ENCODE data around the gene ERVW-1.
A peak's percentile ranks its signal among the peaks of the same experiment; 100 is the strongest.
"Not testable (repeated sequence)": the region's sequence is repeated elsewhere in the genome, so short reads cannot be mapped to it uniquely, and the experiment has no call there.

The ERVW-1 gene

DNA sequence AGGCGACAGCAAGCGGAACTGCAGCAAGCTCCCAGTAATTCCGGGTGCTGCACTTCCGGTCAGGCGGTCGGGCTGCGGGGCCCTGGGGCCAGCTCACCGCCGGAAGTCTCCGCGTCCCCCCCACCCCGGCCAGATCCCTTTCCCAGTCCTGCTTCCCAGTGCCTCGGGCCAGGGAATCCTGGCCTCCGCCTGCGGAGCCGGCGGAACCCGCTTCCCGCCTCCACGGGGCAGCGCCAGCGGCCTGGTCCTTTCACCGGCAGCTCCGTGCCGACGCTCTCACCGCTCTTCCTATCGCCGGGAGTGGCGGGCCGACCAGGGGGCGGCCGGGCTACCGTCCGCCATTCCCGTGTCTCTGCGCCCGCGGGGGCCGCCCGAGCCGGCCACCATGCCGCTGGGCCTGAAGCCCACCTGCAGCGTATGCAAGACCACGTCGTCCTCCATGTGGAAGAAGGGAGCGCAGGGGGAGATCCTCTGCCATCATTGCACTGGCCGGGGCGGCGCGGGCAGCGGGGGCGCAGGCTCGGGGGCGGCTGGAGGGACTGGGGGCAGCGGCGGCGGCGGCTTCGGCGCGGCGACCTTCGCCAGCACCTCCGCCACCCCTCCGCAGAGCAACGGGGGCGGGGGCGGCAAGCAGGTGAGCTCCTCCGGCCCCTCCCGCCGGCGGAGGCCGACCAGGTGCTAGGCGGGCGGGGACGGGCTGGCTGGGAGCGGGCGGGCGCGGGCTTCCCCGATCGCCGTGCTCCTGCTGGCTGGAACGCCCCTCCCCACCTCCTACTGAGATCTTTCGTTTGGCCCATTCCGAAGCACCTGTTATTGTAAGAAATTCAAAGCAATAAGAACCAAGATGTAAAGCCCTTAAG lies 30.2 kb downstream of the ERVW-1 start, which contains the start of gene GATAD1:
Gene GATAD1 (plus strand): TSS at position 138 of the 860 bp plus-strand sequence. CDS start 248 bp downstream, at position 386.
- peak within 1 kb of the TSS; percentile 98 for H3K9ac ChIP-seq (ENCODE audit: low read length)
- peak within 1 kb of the TSS; percentile 92 for H3K4me2 ChIP-seq (ENCODE audit: low read length)
- H4K5ac ChIP-seq (ENCODE audit: low read length), result peak within 1 kb of the TSS; percentile 40
- peaks cover 4% of the 10 kb centered on the region for H3K79me2 ChIP-seq (ENCODE audit: control insufficient read depth, insufficient read depth, low read length)
- DNase-seq, result peak; percentile 96
- H2BK5ac ChIP-seq (ENCODE audit: low read length), result peak within 1 kb of the TSS; percentile 76
- no CpG with 5 or more reads among the region's 87 CpGs for WGBS (ENCODE audit: extremely low coverage, insufficient coverage, low lambda C conversion rate)
- H4K8ac ChIP-seq (ENCODE audit: low read depth, low read length), result peak within 1 kb of the TSS; percentile 59
- peak within 1 kb of the TSS; percentile 96 for H3K4me3 ChIP-seq (ENCODE audit: low read length)
- H3K27me3 ChIP-seq (ENCODE audit: insufficient read depth, low read length, poor library complexity), result no peaks in the 10 kb centered on the region
- H3K23ac ChIP-seq (ENCODE audit: low read length), result peak within 1 kb of the TSS; percentile 98
- H3K4ac ChIP-seq (ENCODE audit: low read depth, low read length), result peak within 1 kb of the TSS; percentile 96
- no peak within 1 kb of the TSS for H2BK15ac ChIP-seq (replicated peaks; ENCODE audit: low read depth)
- H2AK5ac ChIP-seq (ENCODE audit: low read length), result no peak within 1 kb of the TSS
- H3K4me1 ChIP-seq (ENCODE audit: control insufficient read depth, low read depth, low read length), result no peaks in the 10 kb centered on the region
- H2BK120ac ChIP-seq (ENCODE audit: low read depth, low read length), result peak within 1 kb of the TSS; percentile 46
- peak within 1 kb of the TSS; percentile 99 for H3K56ac ChIP-seq (ENCODE audit: low read length)
- H3K27ac ChIP-seq (ENCODE audit: low read depth, low read length), result peak within 1 kb of the TSS; percentile 92
- H3K18ac ChIP-seq (ENCODE audit: low read length), result peak within 1 kb of the TSS; percentile 96
- H3K79me1 ChIP-seq (ENCODE audit: low read length), result peaks cover 7% of the 10 kb centered on the region
- peaks cover 4% of the 10 kb centered on the region for H3K36me3 ChIP-seq (ENCODE audit: control insufficient read depth, insufficient read depth, low read length)

DNA sequence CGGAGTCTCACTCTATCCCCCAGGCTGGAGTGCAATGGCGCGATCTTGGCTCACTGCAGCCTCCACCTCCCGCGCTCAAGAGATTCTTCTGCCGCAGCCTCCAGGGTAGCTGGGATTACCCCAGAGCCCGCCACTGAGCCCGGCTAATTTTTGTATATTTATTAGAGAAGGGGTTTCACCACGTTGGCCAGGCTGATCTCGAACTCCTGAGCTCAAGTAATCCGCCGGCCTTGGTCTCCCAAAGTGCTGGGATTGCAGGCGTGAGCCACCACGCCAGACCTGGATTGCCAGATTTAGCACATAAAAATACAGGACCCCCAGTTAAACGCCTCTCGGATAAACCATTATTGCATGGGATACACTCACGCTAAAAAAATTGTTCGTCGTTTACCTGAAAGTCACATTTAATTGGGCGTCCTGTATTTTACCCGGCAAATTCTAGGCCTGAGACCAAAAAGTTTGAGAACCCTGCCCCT lies 30.8 kb downstream of the ERVW-1 start:
- Histone ChIP-seq H3K18ac (ENCODE audit: low read length) (peak overlapping the region; percentile 52), H2BK15ac (replicated peaks; ENCODE audit: low read depth) (no peak overlapping the region), H3K79me2 (ENCODE audit: control insufficient read depth, insufficient read depth, low read length) (peaks cover 4% of the 10 kb centered on the region), H2BK5ac (ENCODE audit: low read length) (no peak overlapping the region), H4K5ac (ENCODE audit: low read length) (no peak overlapping the region), H3K4me3 (ENCODE audit: low read length) (no peak overlapping the region), H3K27ac (ENCODE audit: low read depth, low read length) (no peak overlapping the region), H3K79me1 (ENCODE audit: low read length) (peaks cover 3% of the 10 kb centered on the region), H3K4ac (ENCODE audit: low read depth, low read length) (peak overlapping the region; percentile 27), H3K27me3 (ENCODE audit: insufficient read depth, low read length, poor library complexity) (no peaks in the 10 kb centered on the region), H3K9ac (ENCODE audit: low read length) (peak overlapping the region; percentile 14), H3K4me1 (ENCODE audit: control insufficient read depth, low read depth, low read length) (no peaks in the 10 kb centered on the region), H3K4me2 (ENCODE audit: low read length) (no peak overlapping the region), H2AK5ac (ENCODE audit: low read length) (no peak overlapping the region), H3K36me3 (ENCODE audit: control insufficient read depth, insufficient read depth, low read length) (peaks cover 3% of the 10 kb centered on the region), H3K23ac (ENCODE audit: low read length) (no peak overlapping the region), H3K56ac (ENCODE audit: low read length) (no peak overlapping the region), H4K8ac (ENCODE audit: low read depth, low read length) (no peak overlapping the region), H2BK120ac (ENCODE audit: low read depth, low read length) (no peak overlapping the region)
- no peak for DNase-seq
- WGBS (ENCODE audit: extremely low coverage, insufficient coverage, low lambda C conversion rate), result no CpG with 5 or more reads among the region's 21 CpGs

DNA sequence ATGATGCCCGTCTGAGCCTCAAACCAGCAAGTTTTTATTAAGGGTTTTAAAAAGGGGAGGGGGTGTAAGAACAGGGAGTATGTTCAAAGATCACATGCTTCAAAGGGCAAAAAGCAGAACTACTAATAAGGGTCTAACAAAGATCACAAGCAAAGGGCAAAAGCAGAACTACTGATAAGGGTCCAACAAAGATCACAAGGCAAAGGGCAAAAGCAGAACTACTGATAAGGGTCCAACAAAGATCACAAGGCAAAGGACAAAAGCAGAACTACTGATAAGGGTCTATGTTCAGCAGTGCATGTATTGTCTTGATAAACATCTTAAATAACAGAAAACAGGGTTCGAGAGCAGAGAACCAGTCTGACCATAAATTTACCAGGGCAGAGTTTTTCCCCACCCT lies 35.0 kb downstream of the ERVW-1 start:
- not testable (repeated sequence) for H2BK5ac ChIP-seq (ENCODE audit: low read length)

DNA sequence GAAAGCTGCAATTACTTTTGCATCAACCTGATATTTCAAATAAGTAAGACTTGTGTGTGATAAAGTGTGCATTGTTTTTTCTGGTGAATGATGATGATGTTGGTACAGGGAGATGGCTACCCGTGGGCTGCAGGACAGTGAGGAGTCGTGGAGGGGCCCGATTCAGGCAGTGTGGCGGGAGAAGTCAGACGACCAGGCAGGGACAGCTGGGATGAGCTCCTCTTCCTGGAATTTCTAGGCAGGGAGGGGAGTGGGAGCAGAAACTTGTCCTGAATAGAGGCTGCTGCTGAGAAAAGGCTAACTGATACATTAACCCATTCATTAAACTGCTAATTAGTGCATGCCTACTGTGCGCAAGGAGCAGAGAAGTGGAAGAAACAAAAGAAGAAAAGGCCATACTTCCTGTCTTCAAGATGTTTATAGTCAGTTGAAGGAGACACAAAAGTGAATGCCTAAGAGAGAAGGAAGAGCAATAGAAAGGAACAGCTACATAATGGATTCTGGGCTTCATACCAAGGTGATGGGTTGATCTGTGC lies 39.7 kb downstream of the ERVW-1 start:
- Histone ChIP-seq H3K79me1 (ENCODE audit: low read length) (no peaks in the 10 kb centered on the region), H3K18ac (ENCODE audit: low read length) (no peak overlapping the region), H4K5ac (ENCODE audit: low read length) (no peak overlapping the region), H4K8ac (ENCODE audit: low read depth, low read length) (no peak overlapping the region), H2BK15ac (replicated peaks; ENCODE audit: low read depth) (no peak overlapping the region), H3K27ac (ENCODE audit: low read depth, low read length) (no peak overlapping the region), H3K23ac (ENCODE audit: low read length) (no peak overlapping the region), H2BK5ac (ENCODE audit: low read length) (no peak overlapping the region), H3K36me3 (ENCODE audit: control insufficient read depth, insufficient read depth, low read length) (no peaks in the 10 kb centered on the region), H3K4me3 (ENCODE audit: low read length) (no peak overlapping the region), H2AK5ac (ENCODE audit: low read length) (no peak overlapping the region), H3K79me2 (ENCODE audit: control insufficient read depth, insufficient read depth, low read length) (no peaks in the 10 kb centered on the region), H3K9ac (ENCODE audit: low read length) (no peak overlapping the region), H2BK120ac (ENCODE audit: low read depth, low read length) (no peak overlapping the region), H3K4ac (ENCODE audit: low read depth, low read length) (no peak overlapping the region), H3K56ac (ENCODE audit: low read length) (no peak overlapping the region), H3K27me3 (ENCODE audit: insufficient read depth, low read length, poor library complexity) (no peaks in the 10 kb centered on the region), H3K4me1 (ENCODE audit: control insufficient read depth, low read depth, low read length) (no peaks in the 10 kb centered on the region), H3K4me2 (ENCODE audit: low read length) (no peak overlapping the region)
- peak; percentile 48 for DNase-seq
- no CpG with 5 or more reads among the region's 6 CpGs for WGBS (ENCODE audit: extremely low coverage, insufficient coverage, low lambda C conversion rate)

More for the DNA sequence above, 35.0 kb downstream of the ERVW-1 start:
- H3K56ac ChIP-seq (ENCODE audit: low read length); H2BK120ac ChIP-seq (ENCODE audit: low read depth, low read length); H4K5ac ChIP-seq (ENCODE audit: low read length); H2BK15ac ChIP-seq (replicated peaks; ENCODE audit: low read depth); H4K8ac ChIP-seq (ENCODE audit: low read depth, low read length); H3K27me3 ChIP-seq (ENCODE audit: insufficient read depth, low read length, poor library complexity); H2AK5ac ChIP-seq (ENCODE audit: low read length); DNase-seq; H3K9ac ChIP-seq (ENCODE audit: low read length); H3K4me3 ChIP-seq (ENCODE audit: low read length); H3K4me1 ChIP-seq (ENCODE audit: control insufficient read depth, low read depth, low read length); H3K27ac ChIP-seq (ENCODE audit: low read depth, low read length); H3K4me2 ChIP-seq (ENCODE audit: low read length); H3K4ac ChIP-seq (ENCODE audit: low read depth, low read length); H3K18ac ChIP-seq (ENCODE audit: low read length); H3K79me2 ChIP-seq (ENCODE audit: control insufficient read depth, insufficient read depth, low read length); H3K23ac ChIP-seq (ENCODE audit: low read length); H3K79me1 ChIP-seq (ENCODE audit: low read length); H3K36me3 ChIP-seq (ENCODE audit: control insufficient read depth, insufficient read depth, low read length): not testable (repeated sequence)
- no CpG with 5 or more reads among the region's 2 CpGs for WGBS (ENCODE audit: extremely low coverage, insufficient coverage, low lambda C conversion rate)

DNA sequence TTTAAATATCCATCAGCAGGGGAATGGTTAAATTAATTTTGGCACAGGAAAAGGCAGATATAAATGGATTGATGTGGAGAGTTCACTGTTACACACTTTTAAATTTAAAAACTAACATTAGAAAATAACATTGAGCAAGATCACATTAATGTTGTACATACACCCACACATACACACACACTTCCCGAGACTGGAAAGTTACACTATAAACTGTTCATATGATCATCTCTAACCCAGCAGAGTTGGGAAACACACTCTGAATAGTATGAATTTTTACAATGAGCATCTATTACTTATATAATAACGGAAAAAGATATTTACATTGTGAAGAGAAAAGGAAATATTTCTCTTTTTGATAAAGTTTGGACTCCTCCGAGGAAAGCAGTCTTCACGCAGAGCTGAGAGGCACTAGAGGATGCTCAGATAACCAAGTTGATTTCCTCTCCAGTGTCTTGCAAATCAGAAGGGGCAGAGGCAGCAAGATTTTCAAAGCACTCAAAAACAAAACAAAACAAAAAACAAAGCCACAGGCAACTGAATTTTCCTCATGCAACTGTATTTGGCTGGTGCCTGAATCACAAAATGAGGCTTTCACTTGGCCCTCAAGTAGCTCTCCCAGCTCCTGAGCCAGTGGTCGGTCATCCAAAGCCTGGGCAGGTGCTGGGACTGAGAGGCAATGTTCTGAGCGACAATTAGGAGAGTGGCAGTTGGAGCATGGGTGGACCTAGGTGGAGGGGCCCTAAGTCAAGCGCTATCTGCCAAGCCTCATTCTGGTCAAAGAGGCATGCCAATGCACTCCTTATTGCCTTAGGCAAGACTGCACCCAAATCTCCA lies 40.9 kb downstream of the ERVW-1 start:
- Histone ChIP-seq H4K8ac (ENCODE audit: low read depth, low read length) (no peak overlapping the region), H3K4me1 (ENCODE audit: control insufficient read depth, low read depth, low read length) (no peaks in the 10 kb centered on the region), H3K18ac (ENCODE audit: low read length) (no peak overlapping the region), H2BK120ac (ENCODE audit: low read depth, low read length) (no peak overlapping the region), H3K27me3 (ENCODE audit: insufficient read depth, low read length, poor library complexity) (no peaks in the 10 kb centered on the region), H3K56ac (ENCODE audit: low read length) (no peak overlapping the region), H3K4me2 (ENCODE audit: low read length) (no peak overlapping the region), H2BK5ac (ENCODE audit: low read length) (no peak overlapping the region), H3K27ac (ENCODE audit: low read depth, low read length) (no peak overlapping the region), H3K79me2 (ENCODE audit: control insufficient read depth, insufficient read depth, low read length) (no peaks in the 10 kb centered on the region), H3K79me1 (ENCODE audit: low read length) (no peaks in the 10 kb centered on the region), H2BK15ac (replicated peaks; ENCODE audit: low read depth) (no peak overlapping the region), H4K5ac (ENCODE audit: low read length) (no peak overlapping the region), H3K9ac (ENCODE audit: low read length) (no peak overlapping the region), H3K4me3 (ENCODE audit: low read length) (no peak overlapping the region), H3K36me3 (ENCODE audit: control insufficient read depth, insufficient read depth, low read length) (no peaks in the 10 kb centered on the region), H3K23ac (ENCODE audit: low read length) (no peak overlapping the region), H3K4ac (ENCODE audit: low read depth, low read length) (no peak overlapping the region), H2AK5ac (ENCODE audit: low read length) (no peak overlapping the region)
- no peak for DNase-seq
- no CpG with 5 or more reads among the region's 7 CpGs for WGBS (ENCODE audit: extremely low coverage, insufficient coverage, low lambda C conversion rate)
